Osteoblast (primary cell): Measurements from ENCODE around the gene PRKAR1B. TPM values are rescaled to one million over a fixed set of nuclear protein-coding genes. Genes with fewer than 3 reads are reported as not detected.
A peak's percentile ranks its signal among the peaks of the same experiment; 100 is the strongest.

Source experiments
- DNase-seq: peaks from one replicate; pipeline ENCODE4 v3.0.0; 2011; ENCODE audit warnings: low spot score, mixed read lengths; ENCODE audit not compliant: insufficient read length; ENCODE audit errors: missing footprints
- H2AFZ ChIP-seq: 2 replicates; pipeline ENCODE4 v1.6.0; 2011; ENCODE audit warnings: mild to moderate bottlenecking, low read length
- H3K27ac ChIP-seq: 2 replicates; pipeline ENCODE4 v1.5.1; 2011; ENCODE audit warnings: mild to moderate bottlenecking, low read depth, low read length, moderate library complexity
- H3K27me3 ChIP-seq: 2 replicates; pipeline ENCODE4 v1.6.0; 2012; ENCODE audit warnings: mild to moderate bottlenecking, control low read depth, inconsistent platforms, low read length, moderate library complexity; ENCODE audit not compliant: insufficient read depth
- H3K36me3 ChIP-seq: 2 replicates; pipeline ENCODE4 v1.5.1; 2011; ENCODE audit warnings: mild to moderate bottlenecking, low read length, control low read depth, moderate library complexity; ENCODE audit not compliant: insufficient read depth
- H3K4me1 ChIP-seq: 2 replicates; pipeline ENCODE4 v1.5.1; 2011; ENCODE audit warnings: mild to moderate bottlenecking, low read length, control low read depth, moderate library complexity; ENCODE audit not compliant: insufficient read depth
- H3K4me2 ChIP-seq: 2 replicates; pipeline ENCODE4 v1.6.0; 2011; ENCODE audit warnings: mild to moderate bottlenecking, low read length; ENCODE audit not compliant: insufficient read depth
- H3K4me3 ChIP-seq: fragments of 200-600 bp; sonication (generic); 3 replicates; pipeline ENCODE4 v1.5.1; 2012; ENCODE audit warnings: mild to moderate bottlenecking, low read length, inconsistent platforms; ENCODE audit not compliant: insufficient read depth
- H3K79me2 ChIP-seq: 2 replicates; pipeline ENCODE4 v1.6.0; 2012; ENCODE audit warnings: mild to moderate bottlenecking, low read length, control low read depth, inconsistent platforms; ENCODE audit not compliant: insufficient read depth
- H3K9me3 ChIP-seq: 2 replicates; pipeline ENCODE4 v1.5.1; 2011; ENCODE audit warnings: low read depth, low read length, control low read depth
- H4K20me1 ChIP-seq: 2 replicates; pipeline ENCODE4 v1.6.0; 2012; ENCODE audit warnings: mild to moderate bottlenecking, low read length, control low read depth; ENCODE audit not compliant: insufficient read depth
- total RNA-seq: library from RNA; depleted of rRNA; stranded (reverse); fragments of >200 nt; gene quantifications from 2 replicates; pipeline ENCODE4 v1.2.3, GENCODE V29; 2012
- TF ChIP-seq, protein P1 (sequence below): IDR thresholded peaks from 2 replicates; pipeline ENCODE4 v1.5.1; 2011; ENCODE audit warnings: mild to moderate bottlenecking, low read depth, low read length, moderate library complexity; ENCODE audit errors: extremely low read depth

Gene PRKAR1B
- total RNA-seq, 1 donor, result 6.5 TPM

DNA sequence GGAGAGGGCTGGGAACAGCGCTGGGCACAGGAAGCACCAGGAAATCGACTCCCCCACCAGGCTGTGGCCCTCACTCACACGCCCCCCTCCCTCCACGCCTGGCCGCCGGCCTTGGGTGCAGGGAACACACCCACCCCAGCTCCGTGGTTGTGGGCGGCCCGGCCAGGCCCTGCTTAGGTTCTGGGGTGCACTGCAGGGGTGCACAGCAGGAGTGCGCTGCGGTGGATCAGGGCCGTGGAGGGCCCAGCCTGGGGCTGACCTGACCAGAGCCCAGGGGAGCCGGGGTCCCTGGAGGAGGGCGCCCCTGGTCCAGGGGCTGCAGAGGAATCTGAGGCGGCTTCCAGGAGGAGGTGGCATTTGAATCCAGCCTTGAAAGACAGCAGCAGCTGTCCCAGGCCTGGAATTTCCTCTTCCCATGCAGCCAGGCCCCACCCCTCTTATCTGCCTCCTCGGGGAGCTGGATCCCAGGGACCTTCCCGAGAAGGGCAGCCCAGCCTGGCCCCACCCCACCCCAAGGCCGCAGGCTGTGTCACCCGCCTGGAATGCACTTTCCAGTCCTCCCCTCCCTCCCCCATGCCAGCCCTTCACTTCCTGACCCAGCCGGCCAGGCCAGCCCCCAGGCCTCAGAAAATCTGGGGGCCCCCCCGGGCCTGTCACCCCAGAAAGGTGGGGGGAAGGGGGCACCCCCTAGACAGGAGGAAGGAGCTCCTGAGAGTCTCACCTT lies 189.0 kb downstream of the PRKAR1B start:
- Histone ChIP-seq H3K4me3 (no peak overlapping the region), H3K9me3 (no peaks in the 10 kb centered on the region), H3K4me1 (peaks cover 29% of the 10 kb centered on the region), H3K27me3 (no peaks in the 10 kb centered on the region), H3K4me2 (peak overlapping the region; percentile 3), H2AFZ (peak overlapping the region; percentile 41), H3K36me3 (no peaks in the 10 kb centered on the region), H3K79me2 (no peaks in the 10 kb centered on the region), H4K20me1 (no peaks in the 10 kb centered on the region), H3K27ac (peak overlapping the region; percentile 77)
- DNase-seq, result peak; percentile 100
- TF ChIP-seq, protein P1, sequence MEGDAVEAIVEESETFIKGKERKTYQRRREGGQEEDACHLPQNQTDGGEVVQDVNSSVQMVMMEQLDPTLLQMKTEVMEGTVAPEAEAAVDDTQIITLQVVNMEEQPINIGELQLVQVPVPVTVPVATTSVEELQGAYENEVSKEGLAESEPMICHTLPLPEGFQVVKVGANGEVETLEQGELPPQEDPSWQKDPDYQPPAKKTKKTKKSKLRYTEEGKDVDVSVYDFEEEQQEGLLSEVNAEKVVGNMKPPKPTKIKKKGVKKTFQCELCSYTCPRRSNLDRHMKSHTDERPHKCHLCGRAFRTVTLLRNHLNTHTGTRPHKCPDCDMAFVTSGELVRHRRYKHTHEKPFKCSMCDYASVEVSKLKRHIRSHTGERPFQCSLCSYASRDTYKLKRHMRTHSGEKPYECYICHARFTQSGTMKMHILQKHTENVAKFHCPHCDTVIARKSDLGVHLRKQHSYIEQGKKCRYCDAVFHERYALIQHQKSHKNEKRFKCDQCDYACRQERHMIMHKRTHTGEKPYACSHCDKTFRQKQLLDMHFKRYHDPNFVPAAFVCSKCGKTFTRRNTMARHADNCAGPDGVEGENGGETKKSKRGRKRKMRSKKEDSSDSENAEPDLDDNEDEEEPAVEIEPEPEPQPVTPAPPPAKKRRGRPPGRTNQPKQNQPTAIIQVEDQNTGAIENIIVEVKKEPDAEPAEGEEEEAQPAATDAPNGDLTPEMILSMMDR, result no peak

DNA sequence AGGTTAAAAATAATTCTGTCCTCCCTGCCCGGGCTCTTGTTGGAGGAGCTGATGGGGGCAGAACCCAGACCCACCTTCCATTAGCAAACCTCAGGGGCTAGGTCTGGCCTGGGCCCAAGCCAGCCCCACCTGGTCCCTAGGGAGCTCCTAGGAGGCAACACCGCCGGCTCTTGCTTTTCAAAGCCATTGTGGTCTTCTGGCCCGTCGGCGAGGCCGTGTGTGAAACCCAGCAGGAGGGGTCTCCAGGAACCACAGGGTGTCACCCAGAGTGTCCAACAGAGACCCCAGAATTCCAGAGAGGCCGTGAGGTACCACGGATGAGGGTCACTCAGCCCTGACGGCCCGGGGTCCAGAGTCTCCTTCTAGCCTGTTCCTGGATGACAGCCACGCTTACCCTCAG lies 190.8 kb downstream of the PRKAR1B start:
- TF ChIP-seq, protein P1, result no peak
- Histone ChIP-seq H3K4me1 (peaks cover 18% of the 10 kb centered on the region), H3K4me3 (no peak overlapping the region), H3K79me2 (no peaks in the 10 kb centered on the region), H3K27me3 (peaks cover 10% of the 10 kb centered on the region), H3K27ac (no peak overlapping the region), H4K20me1 (no peaks in the 10 kb centered on the region), H3K4me2 (no peak overlapping the region), H3K9me3 (no peaks in the 10 kb centered on the region), H2AFZ (no peak overlapping the region), H3K36me3 (no peaks in the 10 kb centered on the region)
- no peak for DNase-seq

DNA sequence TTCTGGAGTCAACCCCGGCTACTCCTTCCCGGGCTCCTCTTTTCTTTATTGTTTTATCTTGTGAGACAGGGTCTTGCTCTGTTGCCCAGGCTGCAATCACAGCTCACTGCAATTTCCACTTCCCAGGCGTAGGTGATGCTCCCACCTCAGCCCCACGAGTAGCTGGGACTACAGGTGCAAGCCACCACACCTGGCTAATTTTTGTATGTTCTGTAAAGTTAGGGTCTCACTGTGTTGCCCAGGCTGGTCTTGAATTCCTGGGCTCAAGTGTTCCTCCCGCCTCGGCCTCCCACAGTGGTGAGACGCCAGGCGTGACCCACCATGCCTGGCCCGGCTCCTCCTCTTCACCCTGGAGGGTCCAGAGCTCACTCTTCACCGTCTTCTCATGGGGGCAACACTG lies 192.1 kb downstream of the PRKAR1B start:
- H3K27me3 ChIP-seq, result peaks cover 12% of the 10 kb centered on the region
- no peak overlapping the region for H3K4me2 ChIP-seq

DNA sequence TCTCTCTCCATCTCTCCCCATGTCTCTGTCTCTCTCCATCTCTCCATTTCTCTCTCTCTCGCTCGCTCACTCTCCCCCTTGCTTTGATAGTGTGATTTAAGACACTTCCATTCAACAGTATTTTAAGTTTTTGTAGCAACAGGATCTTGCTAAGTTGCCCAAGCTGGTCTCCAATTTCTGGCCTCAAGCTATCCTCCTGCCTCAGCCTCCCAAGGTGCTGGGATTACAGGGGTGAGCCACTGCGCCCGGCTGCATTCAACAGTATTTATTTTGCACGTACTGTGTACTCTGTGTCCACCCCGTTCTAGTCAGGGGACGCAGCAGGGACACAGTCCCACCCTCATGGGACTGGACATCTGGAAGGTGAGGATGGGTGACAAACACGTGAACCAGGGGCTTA lies 193.0 kb downstream of the PRKAR1B start:
- H4K20me1 ChIP-seq, result no peaks in the 10 kb centered on the region
- H3K36me3 ChIP-seq, result no peaks in the 10 kb centered on the region
- peaks cover 15% of the 10 kb centered on the region for H3K27me3 ChIP-seq
- H3K27ac ChIP-seq, result no peak overlapping the region
- no peak overlapping the region for H2AFZ ChIP-seq
- H3K4me2 ChIP-seq, result no peak overlapping the region
- no peak for DNase-seq
- TF ChIP-seq, protein P1, result no peak
- no peaks in the 10 kb centered on the region for H3K79me2 ChIP-seq
- H3K4me3 ChIP-seq, result no peak overlapping the region
- H3K9me3 ChIP-seq, result no peaks in the 10 kb centered on the region
- peaks cover 14% of the 10 kb centered on the region for H3K4me1 ChIP-seq

More for the DNA sequence above, 192.1 kb downstream of the PRKAR1B start:
- no peak overlapping the region for H3K4me3 ChIP-seq
- TF ChIP-seq, protein P1, result no peak
- DNase-seq, result no peak
- H3K36me3 ChIP-seq, result no peaks in the 10 kb centered on the region
- H3K4me1 ChIP-seq, result peaks cover 18% of the 10 kb centered on the region
- H3K79me2 ChIP-seq, result no peaks in the 10 kb centered on the region
- no peaks in the 10 kb centered on the region for H4K20me1 ChIP-seq
- H3K9me3 ChIP-seq, result no peaks in the 10 kb centered on the region
- H2AFZ ChIP-seq, result no peak overlapping the region
- H3K27ac ChIP-seq, result no peak overlapping the region
